Neutrophil (primary cell): ENCODE results near the gene SUB1.
"Not testable (repeated sequence)": the region's sequence is repeated elsewhere in the genome, so short reads cannot be mapped to it uniquely, and the experiment has no call there.

ENCODE experiments used
- H3K27ac ChIP-seq: fragments of 200-600 bp; sonication (generic); 2 replicates; pipeline ENCODE4 v1.5.1; 2016; ENCODE audit warnings: mild to moderate bottlenecking, moderate library complexity
- H3K27me3 ChIP-seq: fragments of 200-600 bp; sonication (generic); 2 replicates; pipeline ENCODE4 v1.6.0; 2016; ENCODE audit warnings: mild to moderate bottlenecking
- H3K36me3 ChIP-seq: fragments of 200-600 bp; sonication (generic); 2 replicates; pipeline ENCODE4 v1.5.1; 2017
- H3K4me1 ChIP-seq, 2 experiments: fragments of 200-600 bp in 1 of 2; sonication (generic) in 1 of 2; 1 replicate in 1 of 2; 2 replicates in 1 of 2; pipeline versions ENCODE4 v1.5.1 to v1.6.1; 2013 to 2016; ENCODE audit warnings: low read depth in 1 of 2, low read length in 1 of 2, mild to moderate bottlenecking in 1 of 2, moderate library complexity in 1 of 2; ENCODE audit not compliant: control insufficient read depth in 1 of 2, insufficient read depth in 1 of 2
- H3K4me3 ChIP-seq, 2 experiments: fragments of 200-600 bp in 1 of 2; sonication (generic) in 1 of 2; 1 replicate in 1 of 2; 2 replicates in 1 of 2; pipeline ENCODE4 v1.5.1; 2013 to 2016; ENCODE audit warnings: low read depth in 1 of 2, low read length in 1 of 2, mild to moderate bottlenecking in 1 of 2, moderate library complexity in 1 of 2
- H3K9me3 ChIP-seq: fragments of 200-600 bp; sonication (generic); 2 replicates; pipeline ENCODE4 v1.5.1; 2016
- TF ChIP-seq, protein P1 (sequence below): fragments of 200-600 bp; sonication (generic); IDR thresholded peaks from 2 replicates; pipeline ENCODE4 v1.5.1; 2016; ENCODE audit warnings: antibody characterized with exemption

The SUB1 gene

GRCh38 chr5:32628049-32628844 is 42.9 kb downstream of the SUB1 start:
- H3K27me3 ChIP-seq = no peaks in the 10 kb centered on the region
- H3K4me3 ChIP-seq = no peak overlapping the region
- H3K4me1 ChIP-seq = no peaks in the 10 kb centered on the region
- TF ChIP-seq, protein P1, sequence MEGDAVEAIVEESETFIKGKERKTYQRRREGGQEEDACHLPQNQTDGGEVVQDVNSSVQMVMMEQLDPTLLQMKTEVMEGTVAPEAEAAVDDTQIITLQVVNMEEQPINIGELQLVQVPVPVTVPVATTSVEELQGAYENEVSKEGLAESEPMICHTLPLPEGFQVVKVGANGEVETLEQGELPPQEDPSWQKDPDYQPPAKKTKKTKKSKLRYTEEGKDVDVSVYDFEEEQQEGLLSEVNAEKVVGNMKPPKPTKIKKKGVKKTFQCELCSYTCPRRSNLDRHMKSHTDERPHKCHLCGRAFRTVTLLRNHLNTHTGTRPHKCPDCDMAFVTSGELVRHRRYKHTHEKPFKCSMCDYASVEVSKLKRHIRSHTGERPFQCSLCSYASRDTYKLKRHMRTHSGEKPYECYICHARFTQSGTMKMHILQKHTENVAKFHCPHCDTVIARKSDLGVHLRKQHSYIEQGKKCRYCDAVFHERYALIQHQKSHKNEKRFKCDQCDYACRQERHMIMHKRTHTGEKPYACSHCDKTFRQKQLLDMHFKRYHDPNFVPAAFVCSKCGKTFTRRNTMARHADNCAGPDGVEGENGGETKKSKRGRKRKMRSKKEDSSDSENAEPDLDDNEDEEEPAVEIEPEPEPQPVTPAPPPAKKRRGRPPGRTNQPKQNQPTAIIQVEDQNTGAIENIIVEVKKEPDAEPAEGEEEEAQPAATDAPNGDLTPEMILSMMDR = no peak
- no peak overlapping the region for H3K27ac ChIP-seq
- no peaks in the 10 kb centered on the region for H3K9me3 ChIP-seq
- H3K36me3 ChIP-seq = no peaks in the 10 kb centered on the region

GRCh38 chr5:32630867-32631491 is 45.6 kb downstream of the SUB1 start:
- H3K4me3 ChIP-seq = no peak overlapping the region

DNA sequence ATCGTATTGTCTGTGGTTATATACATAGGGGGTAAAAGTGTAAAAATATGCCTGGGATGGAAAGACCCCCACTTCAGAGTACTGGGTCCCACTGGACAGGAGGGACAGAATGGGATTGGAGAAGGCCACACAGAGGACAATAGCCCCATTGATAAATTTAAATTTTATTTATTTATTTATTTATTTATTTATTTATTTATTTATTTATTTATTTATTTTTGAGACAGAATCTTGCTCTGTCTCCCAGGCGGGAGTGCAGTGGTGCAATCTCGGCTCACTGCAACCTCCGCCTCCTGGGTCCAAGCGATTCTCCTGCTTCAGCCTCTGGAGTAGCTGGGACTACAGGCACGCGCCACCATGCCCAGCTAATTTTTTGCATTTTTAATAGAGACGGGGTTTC is 47.7 kb downstream of the SUB1 start:
- not testable (repeated sequence) for H3K27me3 ChIP-seq, H3K4me1 ChIP-seq, H3K4me3 ChIP-seq, H3K27ac ChIP-seq, H3K36me3 ChIP-seq, H3K9me3 ChIP-seq

More at GRCh38 chr5:32630867-32631491, 45.6 kb downstream of the SUB1 start:
- TF ChIP-seq, protein P1 = no peak
- no peaks in the 10 kb centered on the region for H3K9me3 ChIP-seq
- H3K4me1 ChIP-seq = no peaks in the 10 kb centered on the region
- no peaks in the 10 kb centered on the region for H3K36me3 ChIP-seq
- H3K27me3 ChIP-seq = no peaks in the 10 kb centered on the region
- H3K27ac ChIP-seq = no peak overlapping the region

GRCh38 chr5:32638309-32638708 is 53.0 kb downstream of the SUB1 start:
- TF ChIP-seq, protein P1 = no peak
- H3K36me3 ChIP-seq = no peaks in the 10 kb centered on the region
- H3K27ac ChIP-seq = no peak overlapping the region
- H3K27me3 ChIP-seq = no peaks in the 10 kb centered on the region
- no peaks in the 10 kb centered on the region for H3K9me3 ChIP-seq
- H3K4me3 ChIP-seq = no peak overlapping the region
- no peaks in the 10 kb centered on the region for H3K4me1 ChIP-seq

DNA sequence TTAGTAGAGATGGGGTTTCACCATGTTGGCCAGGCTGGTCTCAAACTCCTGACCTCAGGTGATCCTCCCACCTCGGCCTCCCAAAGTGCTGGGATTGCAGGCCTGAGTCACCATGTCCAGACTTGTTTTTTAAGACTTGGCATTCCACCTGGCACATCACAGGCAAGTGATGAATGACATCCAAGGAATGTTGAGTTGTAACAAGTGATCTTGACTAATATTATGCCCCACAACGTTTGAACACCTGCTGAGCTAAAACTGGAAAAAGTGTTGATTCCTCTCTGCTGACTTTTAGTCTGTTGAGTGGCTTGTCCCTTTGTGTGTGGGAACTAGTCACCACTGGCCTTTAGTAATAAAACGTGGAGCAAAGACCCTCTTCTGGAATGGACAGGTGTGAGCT is 54.6 kb downstream of the SUB1 start:
- Histone ChIP-seq H3K4me1 (no peaks in the 10 kb centered on the region), H3K27ac (no peak overlapping the region), H3K36me3 (no peaks in the 10 kb centered on the region), H3K9me3 (no peaks in the 10 kb centered on the region), H3K27me3 (no peaks in the 10 kb centered on the region), H3K4me3 (no peak overlapping the region)
- TF ChIP-seq, protein P1 = no peak
